DMS53 (cell line): ENCODE data around the gene ZNF330.
"Not testable (repeated sequence)": the region's sequence is repeated elsewhere in the genome, so short reads cannot be mapped to it uniquely, and the experiment has no call there.

Source experiments
- DNase-seq: peaks from one replicate; lab custom pipeline; 2025; lab: John Stamatoyannopoulos, UW

Gene ZNF330

DNA sequence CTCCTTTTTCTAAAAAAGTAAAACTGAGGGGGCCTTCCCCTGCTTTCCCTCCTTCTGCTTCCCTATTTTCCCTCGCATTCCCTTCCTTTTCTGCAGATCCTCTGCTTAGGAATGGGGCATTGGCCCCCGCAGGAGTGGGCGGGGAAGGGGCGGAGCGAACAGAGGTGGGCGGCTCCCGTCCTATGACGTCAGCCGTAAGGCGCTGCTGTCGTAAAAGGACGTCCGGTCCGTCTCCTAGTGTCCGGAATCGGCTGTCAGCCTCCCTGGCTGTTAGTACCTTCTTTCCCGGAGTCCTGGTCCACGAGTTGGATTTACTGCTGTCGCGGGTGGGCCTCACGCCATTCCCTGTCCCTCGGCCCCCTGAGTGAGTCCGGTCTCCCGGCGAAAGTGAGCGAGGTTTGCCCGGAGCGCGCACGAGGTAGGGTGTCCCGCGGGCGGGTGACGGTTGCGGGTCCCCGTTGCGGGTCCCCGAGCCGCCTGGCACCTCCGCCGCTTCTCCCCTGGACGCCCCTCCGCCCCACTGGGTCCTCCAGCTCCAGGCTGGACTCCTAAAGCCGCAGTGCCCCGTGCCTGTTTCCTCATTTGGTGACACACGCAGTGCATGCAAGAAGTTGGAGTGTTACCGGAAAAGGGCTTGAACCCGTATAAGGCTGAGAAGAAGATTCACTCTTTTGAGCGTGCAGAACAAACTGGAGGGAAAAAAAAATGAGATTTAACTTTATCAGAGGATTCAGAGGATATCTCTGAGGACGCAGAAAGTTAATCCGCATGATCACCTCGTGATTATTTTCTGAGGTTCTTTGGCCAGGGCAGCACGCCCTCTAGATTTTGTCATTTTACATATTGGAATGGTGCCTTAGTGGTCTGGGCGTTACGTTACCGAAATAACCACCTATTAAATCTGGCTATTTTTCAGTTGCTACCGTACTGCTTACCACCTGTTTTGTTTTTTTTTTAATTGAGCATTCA lies at the start of gene ZNF330:
Gene ZNF330, plus strand, starts transcription at position 205 of the 969 bp plus-strand sequence. CDS start 1,477 bp downstream, outside the sequence.
- DNase-seq, result peak; percentile 90

DNA sequence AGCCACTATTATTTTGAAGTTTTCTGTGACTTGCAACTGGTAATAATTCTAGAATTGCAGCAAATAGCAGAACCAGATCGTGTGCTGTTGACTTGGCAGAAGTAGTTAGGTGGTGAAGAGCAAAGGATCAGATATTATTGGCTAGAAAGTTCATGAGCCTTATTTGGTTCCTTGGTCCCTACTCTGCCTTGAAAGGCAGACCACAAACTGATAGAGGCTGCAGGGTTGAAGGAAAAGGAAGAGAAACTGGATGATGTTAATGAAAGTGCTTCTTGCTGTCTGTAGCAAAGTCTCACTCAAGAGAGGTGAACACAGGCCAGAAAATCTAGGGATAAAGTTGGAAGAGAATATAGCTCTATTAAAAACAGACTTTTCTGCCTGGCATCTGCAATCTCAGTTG lies 46.2 kb upstream of the ZNF330 start:
- DNase-seq, result no peak

DNA sequence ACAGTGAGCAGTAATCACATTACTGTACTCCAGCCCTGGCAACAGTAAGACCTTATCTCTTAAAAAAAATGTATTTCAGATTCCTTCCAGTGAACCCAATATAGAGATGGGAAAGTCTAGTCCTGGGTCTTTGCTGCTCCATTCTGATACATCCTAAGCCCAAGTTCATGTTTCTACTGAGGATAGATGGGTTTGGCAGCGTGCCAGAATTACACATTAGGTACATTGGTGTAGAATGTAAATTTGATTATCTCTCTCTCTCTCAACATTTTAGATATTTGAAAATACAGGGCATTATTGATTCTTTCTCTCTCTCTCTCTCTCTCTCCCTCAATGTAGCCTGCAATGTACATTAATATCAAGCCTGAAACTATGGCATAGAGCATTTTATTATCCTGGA lies 43.5 kb upstream of the ZNF330 start:
- peak; percentile 3 for DNase-seq

- no peak for DNase-seq
Observed at GRCh38 chr4:141179474-141180373, 41.0 kb upstream of the ZNF330 start.

DNA sequence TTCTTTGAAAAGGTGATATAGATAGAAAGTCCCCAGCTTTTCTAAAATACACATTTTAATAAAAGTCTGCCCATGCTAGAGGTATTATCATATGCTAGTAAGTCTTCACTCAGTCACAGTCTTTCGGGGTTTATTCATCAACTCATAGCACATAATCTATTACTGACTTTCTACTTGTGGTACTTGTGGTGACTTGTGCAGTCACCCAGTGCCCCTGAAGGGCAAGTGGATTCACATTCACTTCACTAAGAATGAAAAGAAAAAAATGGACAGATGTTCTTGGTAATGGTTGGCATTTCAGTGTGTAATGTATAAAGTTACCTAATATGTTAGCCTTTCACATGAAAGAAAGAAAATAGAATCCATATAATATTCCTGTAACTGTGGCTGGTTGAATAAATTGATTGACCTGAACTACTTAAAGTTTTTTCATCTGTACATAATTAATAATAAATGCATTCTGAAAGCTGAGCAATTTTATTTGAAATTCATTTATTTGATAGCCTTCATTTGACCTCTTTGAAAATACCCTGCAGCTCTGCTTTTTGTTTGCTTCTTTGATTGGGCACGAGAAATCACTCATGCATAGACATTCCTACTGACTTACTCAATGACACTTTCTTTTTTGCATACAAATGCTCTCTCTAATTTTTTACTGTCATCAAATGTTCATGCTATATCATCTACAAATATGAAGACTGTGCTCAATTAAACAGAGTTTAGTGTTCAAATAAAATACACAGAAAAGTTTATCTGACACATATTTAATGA lies 39.5 kb upstream of the ZNF330 start:
- no peak for DNase-seq

GRCh38 chr4:141183491-141183890 lies 37.2 kb upstream of the ZNF330 start:
- not testable (repeated sequence) for DNase-seq

DNA sequence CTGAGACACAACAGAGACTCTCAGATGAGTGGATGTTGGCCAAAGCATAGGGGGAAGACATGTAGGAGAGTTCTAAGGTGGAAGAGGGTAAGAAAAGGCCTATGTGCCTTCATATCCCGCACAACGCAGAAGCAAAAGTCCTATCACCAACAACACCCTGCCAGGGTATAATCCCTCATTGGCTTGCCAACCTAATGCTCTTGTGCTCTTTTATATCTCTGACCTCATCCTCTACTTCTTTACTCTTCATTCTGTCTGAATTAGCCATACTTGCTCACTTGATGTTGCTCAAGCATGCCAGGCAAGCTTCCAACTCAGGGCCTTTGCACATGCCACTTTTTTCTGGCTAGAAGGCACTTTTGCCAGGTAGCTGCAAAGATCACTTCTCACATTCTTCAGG lies 28.1 kb upstream of the ZNF330 start:
- no peak for DNase-seq

DNA sequence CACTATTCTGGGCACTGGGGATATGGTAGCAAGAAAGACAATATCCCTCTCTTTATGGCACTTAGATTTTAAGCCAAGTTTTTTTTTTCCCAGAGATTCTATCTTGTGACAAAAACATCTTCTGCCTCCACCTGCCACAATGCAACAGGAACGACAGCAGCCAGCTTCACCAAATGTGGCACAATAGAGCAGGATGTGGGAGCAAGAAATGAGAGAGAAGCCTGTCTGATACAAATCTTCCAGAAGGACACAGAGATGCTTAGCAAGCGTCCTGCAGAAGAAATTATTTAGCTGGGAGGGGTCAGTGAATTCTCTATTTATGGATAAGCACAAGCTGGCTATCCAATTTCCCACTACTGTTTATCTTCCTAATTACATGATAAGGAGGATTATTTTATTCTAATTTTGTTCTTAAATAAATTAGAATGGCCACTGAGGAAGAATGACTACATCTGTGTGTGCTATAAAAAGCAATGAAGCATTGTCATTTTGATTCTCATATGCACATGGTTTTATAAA lies 27.1 kb upstream of the ZNF330 start:
- DNase-seq, result no peak

GRCh38 chr4:141195095-141195707 lies 25.5 kb upstream of the ZNF330 start:
- no peak for DNase-seq

GRCh38 chr4:141196227-141196933 lies 24.3 kb upstream of the ZNF330 start:
- DNase-seq, result no peak

DNA sequence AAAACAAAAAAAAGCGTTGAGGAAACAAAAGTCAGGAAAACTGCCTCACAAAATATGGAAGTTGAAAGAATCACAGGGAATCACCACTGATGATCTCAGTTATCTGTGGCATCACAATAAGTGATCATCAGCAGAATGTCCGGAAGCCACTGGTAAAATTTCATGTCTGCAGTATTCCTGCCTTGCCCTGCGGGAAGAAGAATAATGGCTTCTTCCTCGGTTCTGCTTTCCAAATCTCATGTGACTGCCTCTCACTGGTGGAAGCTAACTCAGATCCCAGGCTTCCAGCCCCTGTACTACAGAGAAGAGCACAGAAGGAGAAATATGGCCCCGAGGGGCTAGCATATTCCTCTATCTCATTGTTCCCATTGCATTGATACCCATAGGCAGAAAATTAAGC lies 12.7 kb upstream of the ZNF330 start:
- no peak for DNase-seq

GRCh38 chr4:141210168-141210567 lies 10.5 kb upstream of the ZNF330 start:
- peak; percentile 8 for DNase-seq

DNA sequence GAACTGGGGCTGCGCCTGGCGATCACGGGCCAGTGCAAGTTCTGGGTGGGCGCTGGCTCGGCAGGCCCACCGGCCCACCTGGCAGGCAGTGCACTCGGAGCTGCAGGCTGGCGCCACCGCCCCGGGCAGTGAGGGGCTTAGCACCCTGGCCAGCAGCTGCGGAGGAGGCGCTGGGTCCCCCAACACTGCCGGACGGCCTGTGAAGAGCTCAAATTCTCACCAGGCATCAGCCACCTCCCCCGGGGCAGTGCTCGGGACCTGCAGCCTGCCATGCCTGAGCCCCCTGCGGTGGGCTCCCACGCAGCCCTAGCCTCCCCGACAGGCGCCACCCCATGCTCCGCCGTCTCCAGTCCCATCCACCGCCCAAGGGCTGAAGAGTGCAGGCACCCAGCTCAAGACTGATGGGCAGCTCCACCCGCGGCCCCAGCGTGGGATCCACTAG lies 7.1 kb upstream of the ZNF330 start:
- DNase-seq, result no peak

GRCh38 chr4:141215030-141215429 lies 5.7 kb upstream of the ZNF330 start:
- no peak for DNase-seq

GRCh38 chr4:141216002-141216761 lies 4.5 kb upstream of the ZNF330 start:
- DNase-seq, result no peak

- no peak for DNase-seq
Observed at GRCh38 chr4:141220271-141220670, 424 bp upstream of the ZNF330 start.

DNA sequence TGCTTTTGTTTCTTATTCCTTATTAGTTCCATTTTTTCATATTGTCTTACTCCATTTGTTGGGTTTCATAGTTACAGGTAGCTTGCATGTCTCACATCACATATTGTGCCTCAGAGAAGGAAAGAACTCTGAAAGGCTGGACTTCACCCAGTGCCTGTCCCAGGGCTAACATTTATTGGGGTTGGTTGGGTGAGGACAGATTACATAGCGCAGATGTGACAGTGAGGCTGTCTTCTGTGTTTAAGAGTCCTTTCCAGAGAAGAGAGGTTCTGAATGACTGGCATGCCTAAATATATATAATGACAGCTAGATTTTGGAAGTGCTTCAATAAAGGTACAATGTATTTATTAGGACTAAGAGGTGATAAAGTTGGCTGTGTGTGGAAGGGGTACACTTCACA lies 2.7 kb downstream of the ZNF330 start:
- DNase-seq, result no peak

DNA sequence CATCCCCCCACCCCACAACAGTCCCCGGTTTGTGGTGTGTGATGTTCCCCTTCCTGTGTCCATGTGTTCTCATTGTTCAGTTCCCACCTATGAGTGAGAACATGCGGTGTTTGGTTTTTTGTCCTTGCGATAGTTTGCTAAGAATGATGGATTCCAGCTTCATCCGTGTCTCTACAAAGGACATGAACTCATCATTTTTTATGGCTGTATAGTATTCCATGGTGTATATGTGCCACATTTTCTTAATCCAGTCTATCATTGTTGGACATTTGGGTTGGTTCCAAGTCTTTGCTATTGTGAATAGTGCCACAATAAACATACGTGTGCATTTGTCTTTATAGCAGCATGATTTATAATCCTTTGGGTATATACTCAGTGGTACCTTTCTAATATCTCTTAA lies 6.6 kb downstream of the ZNF330 start:
- DNase-seq, result not testable (repeated sequence)

DNA sequence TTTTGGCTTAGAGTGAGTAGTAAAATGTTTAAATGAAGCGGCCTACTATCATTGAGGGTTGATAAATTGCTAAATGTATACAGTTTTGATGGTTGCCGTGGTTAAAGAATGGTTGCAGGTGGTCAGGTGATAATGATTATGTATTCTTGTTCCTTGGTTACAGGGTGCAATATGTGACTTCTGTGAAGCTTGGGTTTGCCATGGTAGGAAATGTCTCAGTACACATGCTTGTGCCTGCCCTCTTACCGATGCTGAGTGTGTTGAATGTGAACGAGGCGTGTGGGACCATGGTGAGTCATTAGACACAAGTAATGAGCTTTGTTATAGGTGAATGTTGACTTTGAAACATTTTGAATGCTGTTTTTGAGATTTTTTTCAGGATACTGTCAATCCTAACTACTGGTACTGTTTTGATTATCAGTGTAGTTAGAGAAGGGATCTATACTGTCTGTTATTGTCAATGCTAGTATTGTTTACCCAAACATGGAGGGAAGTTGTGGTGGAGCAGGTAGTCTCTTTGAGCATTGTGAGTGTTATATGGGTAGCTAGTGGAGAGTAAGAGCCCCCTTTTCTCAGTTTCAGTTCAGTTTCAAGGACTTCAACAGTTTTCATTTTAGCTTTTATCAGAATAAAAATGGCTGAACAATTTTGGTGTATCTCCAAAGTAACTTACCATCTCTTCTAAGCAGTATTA lies 8.9 kb downstream of the ZNF330 start:
- peak; percentile 5 for DNase-seq
